ENCODE measurements around the gene TFF1. TPM values are rescaled to one million over a fixed set of nuclear protein-coding genes. Genes with fewer than 3 reads are reported as not detected.

TFF1 gene
- total RNA-seq, 3 donors from 2014 or later (not counting 1 experiment from before 2014, with no cell fraction given): not detected

DNA sequence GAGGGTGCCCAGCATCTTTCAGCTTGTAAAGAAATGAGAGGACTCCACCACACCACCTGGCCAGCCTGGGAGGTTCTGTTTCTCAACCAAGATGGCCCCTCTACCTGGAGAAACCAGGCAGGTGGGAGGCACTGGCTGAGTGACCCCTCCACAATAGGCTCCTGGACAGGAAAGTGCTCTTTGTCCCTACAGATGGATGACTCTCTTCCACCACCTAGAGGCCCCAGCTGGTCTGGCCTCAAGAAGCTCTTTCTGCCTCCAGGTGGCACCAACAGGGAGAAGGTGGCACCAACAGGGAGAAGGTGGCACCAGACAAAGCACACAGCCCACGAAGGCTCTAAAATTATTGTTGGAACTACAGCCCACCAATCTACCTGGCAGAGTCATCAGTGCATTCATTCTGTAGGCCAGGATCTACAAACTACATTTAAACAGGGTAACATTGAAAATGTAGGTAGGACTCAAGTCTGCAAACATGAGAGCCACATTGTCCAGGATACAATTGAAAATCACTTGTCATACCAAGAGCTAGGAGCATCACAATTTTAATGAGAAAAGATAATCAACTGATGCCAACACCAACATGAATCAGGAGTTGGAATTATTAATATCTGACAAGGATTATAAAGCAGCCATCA lies 15.1 kb upstream of the TFF1 start:
- intact Hi-C loops (cut with micrococcal nuclease): no loop called here
- Histone ChIP-seq H3K4me3 (ENCODE audit: low read length) (no peak overlapping the region), H3K9me3 (ENCODE audit: control insufficient read depth, insufficient read depth, low read length) (peaks cover 18% of the 10 kb centered on the region), H3K27me3 (ENCODE audit: control insufficient read depth, insufficient read depth, low read length) (no peaks in the 10 kb centered on the region), H3K27ac (ENCODE audit: low read length) (no peak overlapping the region), H3K4me1 (ENCODE audit: control insufficient read depth, insufficient read depth, low read length) (no peaks in the 10 kb centered on the region), H3K36me3 (ENCODE audit: control insufficient read depth, insufficient read depth, low read length) (no peaks in the 10 kb centered on the region)
- ATAC-seq (peak in 2 of 3 donors; percentile 42 to 56), DNase-seq (peak in 1 of 2 donors; percentile 69)
- H3K36me3 Mint-ChIP-seq: peaks cover 11% of the 10 kb centered on the region
- H3K27me3 Mint-ChIP-seq (ENCODE audit: low read depth in 2 of 2): peaks cover 20 to 31% of the 10 kb centered on the region in 2 donors
- WGBS (ENCODE audit: insufficient coverage): 47% methylated on average over 1 of the region's 1 CpG
- peaks cover 2 to 7% of the 10 kb centered on the region in 2 donors for H3K9me3 Mint-ChIP-seq
- H3K27ac Mint-ChIP-seq: no peak overlapping the region
- peaks cover 0 to 5% of the 10 kb centered on the region in 2 donors for H3K4me1 Mint-ChIP-seq
- H3K4me3 Mint-ChIP-seq: no peak overlapping the region
- TF ChIP-seq, protein P1, sequence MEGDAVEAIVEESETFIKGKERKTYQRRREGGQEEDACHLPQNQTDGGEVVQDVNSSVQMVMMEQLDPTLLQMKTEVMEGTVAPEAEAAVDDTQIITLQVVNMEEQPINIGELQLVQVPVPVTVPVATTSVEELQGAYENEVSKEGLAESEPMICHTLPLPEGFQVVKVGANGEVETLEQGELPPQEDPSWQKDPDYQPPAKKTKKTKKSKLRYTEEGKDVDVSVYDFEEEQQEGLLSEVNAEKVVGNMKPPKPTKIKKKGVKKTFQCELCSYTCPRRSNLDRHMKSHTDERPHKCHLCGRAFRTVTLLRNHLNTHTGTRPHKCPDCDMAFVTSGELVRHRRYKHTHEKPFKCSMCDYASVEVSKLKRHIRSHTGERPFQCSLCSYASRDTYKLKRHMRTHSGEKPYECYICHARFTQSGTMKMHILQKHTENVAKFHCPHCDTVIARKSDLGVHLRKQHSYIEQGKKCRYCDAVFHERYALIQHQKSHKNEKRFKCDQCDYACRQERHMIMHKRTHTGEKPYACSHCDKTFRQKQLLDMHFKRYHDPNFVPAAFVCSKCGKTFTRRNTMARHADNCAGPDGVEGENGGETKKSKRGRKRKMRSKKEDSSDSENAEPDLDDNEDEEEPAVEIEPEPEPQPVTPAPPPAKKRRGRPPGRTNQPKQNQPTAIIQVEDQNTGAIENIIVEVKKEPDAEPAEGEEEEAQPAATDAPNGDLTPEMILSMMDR (IDR thresholded peaks at IDR 0.05): peak; percentile 30

DNA sequence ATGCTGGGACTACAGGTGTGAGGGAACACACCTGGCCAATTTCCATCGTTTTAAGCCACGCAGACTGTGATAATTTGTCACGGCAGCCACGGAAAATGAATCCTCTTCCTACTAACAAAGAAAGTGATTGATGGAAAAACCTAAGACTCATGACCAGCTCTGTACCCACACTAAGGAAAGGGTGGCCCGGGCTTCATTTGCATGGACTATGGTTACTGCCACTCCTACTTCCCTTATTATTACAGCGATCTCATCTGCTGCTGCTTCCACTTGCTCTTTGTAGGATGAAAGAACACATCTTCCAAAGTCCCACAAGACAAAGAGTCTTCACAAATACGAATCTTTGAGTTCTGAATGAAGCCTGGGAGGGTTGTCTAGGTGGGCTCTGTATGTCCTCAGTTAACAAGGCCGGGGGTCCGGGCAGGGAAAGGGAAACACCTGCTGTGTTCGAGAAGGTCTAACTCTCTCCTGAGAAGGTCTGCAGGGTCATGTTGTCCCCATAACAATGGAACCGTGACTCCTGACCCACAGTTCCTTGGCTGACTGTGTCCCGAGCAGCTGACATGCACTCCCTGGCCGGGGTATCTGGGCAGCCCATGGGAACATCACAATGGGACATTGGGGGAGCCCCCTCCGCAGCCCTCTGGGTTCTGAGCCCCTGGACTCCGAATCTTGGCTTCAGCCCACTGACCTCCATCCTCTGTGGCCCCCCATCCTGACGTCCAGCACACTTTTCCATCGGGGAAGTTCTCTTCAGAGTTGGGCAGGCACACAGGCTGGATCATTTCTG lies 13.3 kb upstream of the TFF1 start:
- H3K27ac Mint-ChIP-seq: no peak overlapping the region
- no peaks in the 10 kb centered on the region for H3K4me1 Mint-ChIP-seq
- Histone ChIP-seq H3K27ac (ENCODE audit: low read length) (no peak overlapping the region), H3K27me3 (ENCODE audit: control insufficient read depth, insufficient read depth, low read length) (no peaks in the 10 kb centered on the region), H3K4me1 (ENCODE audit: control insufficient read depth, insufficient read depth, low read length) (no peaks in the 10 kb centered on the region), H3K9me3 (ENCODE audit: control insufficient read depth, insufficient read depth, low read length) (peaks cover 18% of the 10 kb centered on the region), H3K36me3 (ENCODE audit: control insufficient read depth, insufficient read depth, low read length) (no peaks in the 10 kb centered on the region), H3K4me3 (ENCODE audit: low read length) (no peak overlapping the region)
- DNase-seq (no peak), ATAC-seq (no peak)
- peaks cover 12 to 30% of the 10 kb centered on the region in 2 donors for H3K27me3 Mint-ChIP-seq (ENCODE audit: low read depth in 2 of 2)
- intact Hi-C loops (cut with micrococcal nuclease): no loop called here
- no peak overlapping the region for H3K4me3 Mint-ChIP-seq
- WGBS (ENCODE audit: insufficient coverage): 78% methylated on average over 16 of the region's 17 CpGs
- TF ChIP-seq, protein P1 (IDR thresholded peaks at IDR 0.05): no peak
- H3K36me3 Mint-ChIP-seq: peaks cover 11% of the 10 kb centered on the region
- H3K9me3 Mint-ChIP-seq: peaks cover 2 to 7% of the 10 kb centered on the region in 2 donors

DNA sequence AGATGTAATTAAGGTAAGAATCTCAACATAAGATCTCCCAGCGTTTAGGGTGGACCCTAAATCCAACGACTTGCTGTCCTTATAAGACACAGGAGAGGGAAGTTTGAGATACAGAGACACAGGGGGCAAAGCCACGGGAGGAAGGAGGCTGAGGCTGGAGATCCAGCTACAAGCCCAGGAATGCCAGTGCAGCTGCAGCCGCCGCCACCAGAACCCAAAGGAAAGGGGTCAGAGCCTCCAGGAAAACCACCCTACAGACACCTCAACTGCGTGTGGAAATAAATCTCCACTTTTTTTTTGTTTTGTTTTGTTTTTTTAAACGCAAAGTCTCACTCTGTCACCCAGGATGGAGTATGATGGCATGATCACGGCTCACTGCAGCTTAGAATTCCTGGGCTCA lies 12.1 kb upstream of the TFF1 start:
- peaks cover 11% of the 10 kb centered on the region for H3K36me3 Mint-ChIP-seq
- H3K9me3 Mint-ChIP-seq: peaks cover 2 to 7% of the 10 kb centered on the region in 2 donors
- no peak overlapping the region for H3K4me3 Mint-ChIP-seq
- no peak overlapping the region for H3K27ac Mint-ChIP-seq
- peaks cover 19 to 39% of the 10 kb centered on the region in 2 donors for H3K27me3 Mint-ChIP-seq (ENCODE audit: low read depth in 2 of 2)
- no peak for ATAC-seq
- Histone ChIP-seq H3K9me3 (ENCODE audit: control insufficient read depth, insufficient read depth, low read length) (peaks cover 18% of the 10 kb centered on the region), H3K27me3 (ENCODE audit: control insufficient read depth, insufficient read depth, low read length) (no peaks in the 10 kb centered on the region), H3K27ac (ENCODE audit: low read length) (no peak overlapping the region), H3K4me1 (ENCODE audit: control insufficient read depth, insufficient read depth, low read length) (no peaks in the 10 kb centered on the region), H3K4me3 (ENCODE audit: low read length) (no peak overlapping the region), H3K36me3 (ENCODE audit: control insufficient read depth, insufficient read depth, low read length) (no peaks in the 10 kb centered on the region)
- H3K4me1 Mint-ChIP-seq: no peaks in the 10 kb centered on the region
- intact Hi-C loops (cut with micrococcal nuclease): no loop called here
- TF ChIP-seq, protein P1 (IDR thresholded peaks at IDR 0.05): no peak
- no peak for DNase-seq
- 73% methylated on average over 8 of the region's 8 CpGs for WGBS (ENCODE audit: insufficient coverage)
